B cell (primary cell): ENCODE results near the gene PANK4.

Source experiments
- CTCF ChIP-seq: fragments of 200-600 bp; IDR thresholded peaks from one replicate; pipeline ENCODE4 v1.8.0; 2022; ENCODE audit warnings: antibody characterized with exemption, mild to moderate bottlenecking
- EZH2 ChIP-seq: IDR thresholded peaks from 2 replicates; pipeline ENCODE4 v1.6.1; 2012; ENCODE audit warnings: borderline replicate concordance, low read depth, mild to moderate bottlenecking, moderate library complexity, low read length; ENCODE audit not compliant: insufficient read depth, poor library complexity, severe bottlenecking

DNA sequence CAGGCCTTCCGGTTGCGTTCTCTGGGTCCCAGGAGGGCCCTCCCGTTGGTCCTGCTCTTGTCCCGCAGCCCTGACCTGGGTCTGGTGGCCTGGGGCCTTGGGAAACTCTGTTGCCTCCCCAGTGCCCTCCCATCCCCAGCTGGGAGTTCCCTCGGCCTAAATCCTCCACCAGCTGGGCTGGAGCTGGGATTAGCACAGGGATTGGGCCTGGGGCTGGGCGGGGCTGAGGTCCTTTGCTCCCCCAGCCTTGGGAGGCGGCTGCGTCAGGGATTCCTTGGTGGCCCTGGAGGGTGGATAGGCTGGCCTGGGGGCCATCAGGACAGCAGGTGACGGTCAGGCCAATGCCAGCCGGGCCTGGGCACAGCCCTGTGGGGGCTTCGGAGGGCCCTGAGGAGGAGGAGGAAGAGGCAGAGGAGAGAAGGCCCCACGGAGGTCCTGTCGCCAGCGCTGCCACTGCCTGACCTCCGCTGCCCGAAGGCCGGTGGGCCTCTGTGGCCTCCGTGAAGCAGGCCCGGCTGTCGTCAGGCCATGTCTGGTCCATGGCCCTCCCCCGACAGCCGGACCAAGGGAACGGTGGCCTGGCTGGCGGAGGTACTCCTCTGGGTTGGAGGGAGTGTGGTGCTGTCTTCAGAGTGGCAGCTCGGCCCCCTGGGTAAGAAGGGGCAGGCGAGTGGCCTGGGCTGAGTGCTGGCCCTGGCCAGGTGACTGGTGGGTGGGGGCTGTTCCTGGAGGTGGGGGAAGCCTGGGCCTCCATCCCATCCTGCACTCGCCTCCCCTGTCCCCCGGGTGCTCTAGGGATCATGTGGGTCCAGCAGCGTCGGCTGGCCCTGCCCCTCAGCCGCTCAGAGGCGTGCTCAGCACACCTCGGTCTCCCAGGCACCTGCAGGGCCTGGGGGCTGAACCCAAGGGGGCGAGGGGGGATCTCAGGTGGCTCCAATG, 50.1 kb downstream of the PANK4 start, which contains the start of gene PLCH2:
- TF ChIP-seq CTCF = no peak
- no peak for TF ChIP-seq EZH2
